GM12874 (cell line): ENCODE measurements around the gene ATG14.

Source experiments
- CTCF ChIP-seq: IDR thresholded peaks from 2 replicates; pipeline ENCODE4 v1.5.1; 2011; ENCODE audit warnings: low read depth, mild to moderate bottlenecking, control low read depth, low read length, moderate library complexity; ENCODE audit not compliant: insufficient read depth

ATG14 gene

DNA sequence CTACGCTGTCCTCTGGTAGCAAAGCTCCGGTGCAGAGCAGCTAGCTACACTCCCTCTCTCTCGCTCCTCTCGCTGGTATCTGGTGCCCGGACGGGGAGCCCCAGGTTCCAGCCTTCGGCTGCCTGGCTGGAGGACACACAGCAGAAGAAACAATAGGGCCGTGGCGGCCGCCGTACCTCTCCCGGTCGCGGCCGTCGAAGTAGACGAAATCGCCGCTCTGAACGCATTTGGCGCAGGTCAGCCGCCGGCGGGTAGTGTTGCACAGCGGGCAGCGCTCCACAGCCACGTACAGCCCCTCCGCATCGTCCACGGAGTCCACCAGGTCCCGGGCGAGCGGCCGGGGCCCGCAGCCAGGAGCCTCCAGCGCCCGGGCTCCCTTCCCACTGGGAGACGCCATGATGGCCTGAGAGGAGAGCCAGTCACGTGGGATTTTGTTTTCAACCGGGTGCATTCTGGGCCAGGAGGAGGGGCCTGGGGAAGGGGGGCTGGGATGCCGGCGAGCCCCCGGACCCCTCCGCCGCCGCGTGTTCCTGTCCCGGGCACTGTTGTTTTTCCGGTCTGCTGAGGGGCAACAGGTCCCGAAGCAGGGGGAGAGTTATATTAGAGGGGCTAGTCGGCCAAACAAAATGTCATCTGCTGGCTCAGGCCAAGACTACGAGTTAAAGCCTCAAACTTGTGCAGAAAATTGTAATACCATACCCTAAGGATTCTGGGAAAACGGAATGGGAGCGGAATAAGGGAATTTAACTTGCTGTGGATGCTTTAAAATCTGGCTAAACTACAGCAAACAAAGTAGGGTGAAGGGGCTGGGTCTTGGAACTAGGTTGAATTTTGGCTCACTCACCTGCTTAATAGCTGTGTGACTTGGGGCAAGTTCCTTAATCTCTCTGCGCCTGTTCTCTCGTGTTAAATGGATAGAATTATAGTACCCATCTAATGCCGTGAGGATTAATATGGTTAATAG is at the start of gene ATG14:
ATG14 (minus strand) TSS at position 405 of the 964 bp plus-strand sequence; CDS start at position 397, 8 bp downstream.
- no peak for TF ChIP-seq CTCF

- TF ChIP-seq CTCF: no peak
Observed at GRCh38 chr14:55458800-55459515, 47.3 kb upstream of the ATG14 start.

DNA sequence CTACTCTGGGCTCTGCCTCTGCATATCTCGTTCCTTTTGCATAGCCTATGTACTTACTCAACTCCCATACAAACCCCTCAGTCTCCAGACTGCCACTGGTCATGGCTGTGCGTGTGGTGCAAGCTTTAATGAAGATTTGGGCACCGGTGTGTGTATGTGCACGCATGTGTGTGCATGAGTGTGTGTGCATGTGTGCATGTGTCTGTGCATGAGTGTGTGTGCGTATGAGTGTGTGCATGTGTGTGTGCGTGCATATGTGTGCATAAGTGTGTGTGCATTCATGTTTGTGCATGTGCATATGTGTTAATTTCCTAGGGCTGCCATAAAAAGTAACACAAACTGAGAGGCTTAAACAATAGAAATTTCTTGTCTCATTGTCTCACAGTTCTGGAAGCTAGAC is 45.9 kb upstream of the ATG14 start:
- TF ChIP-seq CTCF: no peak

- TF ChIP-seq CTCF: no peak
Observed at GRCh38 chr14:55454264-55455002, 42.8 kb upstream of the ATG14 start.

GRCh38 chr14:55451950-55452349 is 40.3 kb upstream of the ATG14 start:
- no peak for TF ChIP-seq CTCF

DNA sequence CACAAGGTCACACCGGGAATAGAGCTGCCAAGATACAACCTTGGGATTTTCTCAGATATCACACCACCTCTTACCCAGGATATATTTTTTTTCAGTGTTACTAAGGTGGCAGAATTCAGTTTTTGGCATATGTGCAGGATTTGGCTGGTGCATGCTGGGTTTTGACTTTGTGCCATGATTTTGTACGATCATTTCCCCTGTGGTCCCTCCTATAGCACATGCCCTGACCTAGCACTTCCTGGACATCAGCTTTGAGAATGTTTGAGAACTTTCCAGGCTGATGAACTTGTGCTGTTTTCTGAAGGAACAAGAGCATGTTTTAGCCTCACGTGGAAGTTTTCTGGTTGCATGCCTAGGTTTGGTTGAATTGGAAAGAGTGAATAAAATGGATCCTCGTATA is 39.8 kb upstream of the ATG14 start:
- TF ChIP-seq CTCF: no peak

- no peak for TF ChIP-seq CTCF
Observed at GRCh38 chr14:55450987-55451386, 39.4 kb upstream of the ATG14 start.
